ENCODE measurements around the gene RCL1.

DNA sequence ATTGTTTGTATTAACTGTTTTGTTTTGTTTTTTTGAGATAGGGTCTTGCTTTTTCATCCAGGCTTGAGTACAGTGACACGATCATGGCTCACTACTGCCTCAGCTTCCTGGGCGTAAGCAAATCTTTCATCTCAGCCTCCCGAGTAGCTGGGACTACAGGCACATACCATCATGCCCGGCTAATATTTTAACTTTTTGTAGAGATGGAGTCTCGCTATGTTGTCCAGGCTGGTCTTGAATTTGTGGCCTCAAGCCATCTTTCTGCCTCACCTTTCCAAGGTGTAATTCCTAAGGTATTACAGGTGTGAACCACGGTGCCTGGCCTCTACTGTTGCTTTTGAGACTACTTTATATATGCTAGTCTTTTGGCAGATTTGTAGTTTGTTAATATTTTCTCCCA lies 8.4 kb downstream of the RCL1 start:
- TF ChIP-seq, protein P1, sequence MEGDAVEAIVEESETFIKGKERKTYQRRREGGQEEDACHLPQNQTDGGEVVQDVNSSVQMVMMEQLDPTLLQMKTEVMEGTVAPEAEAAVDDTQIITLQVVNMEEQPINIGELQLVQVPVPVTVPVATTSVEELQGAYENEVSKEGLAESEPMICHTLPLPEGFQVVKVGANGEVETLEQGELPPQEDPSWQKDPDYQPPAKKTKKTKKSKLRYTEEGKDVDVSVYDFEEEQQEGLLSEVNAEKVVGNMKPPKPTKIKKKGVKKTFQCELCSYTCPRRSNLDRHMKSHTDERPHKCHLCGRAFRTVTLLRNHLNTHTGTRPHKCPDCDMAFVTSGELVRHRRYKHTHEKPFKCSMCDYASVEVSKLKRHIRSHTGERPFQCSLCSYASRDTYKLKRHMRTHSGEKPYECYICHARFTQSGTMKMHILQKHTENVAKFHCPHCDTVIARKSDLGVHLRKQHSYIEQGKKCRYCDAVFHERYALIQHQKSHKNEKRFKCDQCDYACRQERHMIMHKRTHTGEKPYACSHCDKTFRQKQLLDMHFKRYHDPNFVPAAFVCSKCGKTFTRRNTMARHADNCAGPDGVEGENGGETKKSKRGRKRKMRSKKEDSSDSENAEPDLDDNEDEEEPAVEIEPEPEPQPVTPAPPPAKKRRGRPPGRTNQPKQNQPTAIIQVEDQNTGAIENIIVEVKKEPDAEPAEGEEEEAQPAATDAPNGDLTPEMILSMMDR (IDR thresholded peaks at IDR 0.05; ENCODE audit: low read length), result no peak
- no peak for TF ChIP-seq EZH2 (optimal IDR thresholded peaks at IDR 0.05; ENCODE audit: low read depth, low read length)
